Stimulated activated CD4-positive, alpha-beta T cell treated with anti-CD3 and anti-CD28 coated beads, Interleukin-4, amount 100 ng/mL, for 4 hours (primary cell): Measurements from ENCODE around the gene TYW1.
"Not testable (repeated sequence)": the region's sequence is repeated elsewhere in the genome, so short reads cannot be mapped to it uniquely, and the experiment has no call there.

Source experiments
- DNase-seq, 2 experiments: peaks; one replicate each; pipeline ENCODE4 v3.0.0-alpha.2; 2020

Gene TYW1

DNA sequence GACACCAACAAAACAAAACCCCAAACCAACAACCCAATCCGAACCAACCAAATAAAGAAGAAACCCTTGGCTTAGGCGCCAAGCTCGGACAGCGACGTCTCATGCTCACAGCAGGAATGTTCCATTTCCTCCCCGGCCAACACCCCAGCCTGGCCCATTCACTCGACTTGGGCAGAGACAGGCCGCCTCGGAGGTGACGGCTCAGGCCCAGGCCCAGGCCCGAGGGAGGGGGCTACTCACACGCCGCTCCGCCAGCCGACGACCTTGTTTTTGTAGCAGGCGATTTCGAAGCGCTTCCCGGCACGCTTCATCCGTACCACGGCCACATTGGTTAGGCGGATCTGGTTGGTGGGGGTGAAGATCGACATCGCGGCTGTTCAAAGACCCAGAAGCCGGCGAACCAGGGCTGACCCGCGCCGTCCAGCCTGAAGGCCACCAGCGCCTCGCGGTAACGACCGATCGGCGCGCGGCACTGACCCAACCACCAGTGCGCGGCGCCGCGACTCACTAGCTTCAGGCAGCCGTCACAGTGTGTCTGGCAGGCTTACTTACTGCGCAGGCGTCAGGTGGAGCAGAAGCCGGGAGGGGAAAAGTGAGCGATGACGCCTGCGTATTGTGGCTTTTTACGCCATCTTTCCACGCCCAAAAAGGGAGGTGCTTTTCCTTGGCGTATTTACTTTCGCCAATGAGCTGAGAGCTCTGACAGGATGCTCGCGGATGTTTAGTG lies 1.4 kb upstream of the TYW1 start, which contains the start of gene SBDS:
SBDS (minus strand) TSS at position 537 of the 727 bp plus-strand sequence; CDS start at position 368, 169 bp downstream.
- DNase-seq, result peak; percentile 79 to 95

- not testable (repeated sequence) for DNase-seq
Observed at GRCh38 chr7:67000601-67001258, 4.1 kb downstream of the TYW1 start.

GRCh38 chr7:67004145-67004544 lies 7.5 kb downstream of the TYW1 start:
- DNase-seq, result not testable (repeated sequence)

- no peak for DNase-seq
Observed at GRCh38 chr7:67006965-67007364, 10.3 kb downstream of the TYW1 start.

- DNase-seq, result no peak
Observed at GRCh38 chr7:67008260-67008659, 11.6 kb downstream of the TYW1 start.

DNA sequence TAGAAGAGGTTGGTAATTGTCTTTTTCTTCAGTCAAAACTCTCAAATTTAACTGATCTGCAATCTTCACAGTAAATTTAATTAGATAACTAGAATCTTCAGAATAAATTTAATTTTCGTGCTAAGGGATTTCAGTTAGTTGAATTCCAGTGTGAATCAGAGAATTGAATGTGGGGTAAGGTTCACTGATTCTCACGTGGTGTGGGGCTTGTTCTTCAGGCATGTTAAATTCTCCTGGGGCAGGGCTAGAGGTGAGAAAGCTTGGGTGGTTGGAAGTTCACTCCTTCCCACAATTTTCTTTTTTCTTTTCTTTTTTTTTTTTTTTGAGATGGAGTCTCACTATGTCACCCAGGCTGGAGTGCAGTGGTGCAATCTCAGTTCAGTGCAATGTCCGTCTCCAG lies 13.0 kb downstream of the TYW1 start:
- DNase-seq, result not testable (repeated sequence)

GRCh38 chr7:67014076-67014622 lies 17.5 kb downstream of the TYW1 start:
- not testable (repeated sequence) for DNase-seq

- DNase-seq, result not testable (repeated sequence)
Observed at GRCh38 chr7:67017971-67018370, 21.3 kb downstream of the TYW1 start.

DNA sequence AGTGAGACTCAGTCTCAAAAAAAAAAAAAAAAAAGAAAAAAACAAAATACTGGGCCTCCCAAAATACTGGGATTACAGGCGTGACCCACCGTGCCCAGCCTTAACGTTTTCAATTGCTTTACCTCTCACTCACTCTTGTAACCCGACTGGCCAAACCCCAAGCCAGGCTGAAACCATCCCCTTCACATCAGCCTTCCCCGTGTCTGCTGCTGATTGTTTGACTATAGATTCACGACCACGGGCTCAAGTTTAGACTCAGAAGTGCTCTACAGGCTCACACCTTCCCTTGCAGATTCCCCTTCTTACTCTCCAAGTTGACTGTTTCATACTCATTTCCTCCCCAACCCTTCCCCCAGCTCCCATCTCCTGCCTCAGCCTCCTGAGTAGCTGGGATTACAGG lies 22.3 kb downstream of the TYW1 start:
- DNase-seq, result no peak

DNA sequence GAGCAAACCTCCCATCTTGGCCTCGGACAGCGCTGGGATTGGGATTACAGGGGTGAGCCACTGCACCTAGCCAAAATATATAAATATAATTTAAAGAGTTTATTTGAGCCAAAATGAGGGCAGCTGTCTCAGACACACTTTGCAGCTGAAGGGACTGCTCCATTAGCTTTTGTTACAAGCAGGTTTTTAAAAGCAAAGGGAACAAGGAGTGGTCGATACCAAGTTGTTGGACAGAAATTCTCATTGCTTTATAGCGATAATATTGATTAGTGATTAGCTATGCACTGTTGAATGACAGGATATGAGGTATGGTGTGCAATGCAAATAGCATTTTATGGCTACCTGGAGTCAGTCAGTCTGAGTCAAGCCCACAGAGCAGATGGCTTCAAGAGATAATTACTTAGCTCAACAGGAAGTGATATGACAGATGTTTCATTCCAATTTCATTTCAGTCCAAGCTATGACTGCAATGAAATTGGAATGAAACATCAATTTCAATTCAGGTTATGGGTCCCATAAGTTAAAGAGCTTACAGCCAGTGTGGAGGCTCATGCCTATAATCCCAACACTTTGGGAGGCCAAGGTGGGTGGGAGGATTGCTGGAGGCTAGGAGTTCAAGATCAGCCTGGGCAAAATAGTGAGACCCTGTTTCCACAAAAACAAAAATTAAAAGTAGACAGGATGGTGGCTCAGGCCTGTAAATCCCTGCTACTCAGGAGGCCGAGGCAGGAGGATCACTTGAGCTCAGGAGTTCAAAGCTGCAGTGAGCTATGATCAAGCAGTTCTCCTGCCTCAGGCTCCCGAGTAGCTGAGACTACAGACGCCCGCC lies 23.1 kb downstream of the TYW1 start:
- no peak for DNase-seq

DNA sequence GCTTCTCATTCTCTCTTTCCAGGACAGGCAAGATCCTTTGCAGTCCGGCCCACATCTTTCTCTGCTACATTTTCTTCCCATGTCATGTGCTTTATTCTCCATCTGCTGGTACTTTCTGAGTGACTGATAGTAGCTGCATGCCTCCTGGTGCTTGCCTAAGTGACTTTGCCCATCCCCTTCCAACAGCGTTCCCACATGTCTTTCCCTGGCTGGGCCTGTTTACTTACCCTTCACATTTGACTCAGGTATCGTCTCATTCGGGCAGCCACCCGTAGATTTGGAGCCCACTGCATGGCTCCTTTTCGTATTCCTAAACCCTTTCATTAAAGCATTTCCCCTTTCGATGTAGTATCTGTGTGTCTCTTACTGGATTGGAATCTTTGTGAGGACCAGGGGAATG lies 24.6 kb downstream of the TYW1 start:
- no peak for DNase-seq

DNA sequence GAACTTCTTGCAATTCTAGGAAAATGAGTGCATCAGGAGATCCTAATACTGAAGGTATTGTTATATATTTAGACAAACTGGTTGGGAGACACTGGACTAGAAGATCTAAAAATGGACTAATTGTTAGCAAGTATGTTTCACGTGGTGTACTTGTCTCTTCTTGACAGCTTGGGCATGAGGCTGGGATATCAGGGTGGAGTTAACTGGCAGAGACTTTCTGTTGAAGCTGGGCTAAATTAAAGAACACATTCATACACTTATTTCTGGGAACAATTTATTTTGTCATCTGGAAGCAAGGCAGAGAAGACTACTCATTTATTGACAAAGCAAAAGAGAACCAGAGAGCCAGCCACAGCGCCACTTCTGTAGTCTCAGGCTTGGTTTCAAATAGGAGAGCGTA lies 25.9 kb downstream of the TYW1 start:
- DNase-seq, result no peak

DNA sequence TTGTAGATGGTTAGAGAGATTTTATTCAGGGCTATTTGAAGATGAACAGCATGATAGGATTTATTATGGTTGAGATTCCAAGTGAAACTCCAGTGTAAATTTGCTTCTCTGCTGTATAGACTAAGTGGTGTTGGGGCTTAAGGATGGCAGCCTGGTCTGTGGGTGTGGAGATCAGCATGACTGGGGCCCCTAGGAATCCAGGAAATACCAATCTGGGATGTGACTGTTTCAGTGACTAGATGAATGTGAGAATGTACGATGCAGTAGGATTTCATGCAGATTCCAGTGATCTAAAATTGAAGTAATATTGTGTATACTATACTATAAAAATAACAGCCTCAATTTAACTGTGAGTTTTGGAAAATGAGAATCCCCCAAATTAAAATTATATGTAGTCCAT lies 28.8 kb downstream of the TYW1 start:
- not testable (repeated sequence) for DNase-seq

GRCh38 chr7:67031685-67032084 lies 35.1 kb downstream of the TYW1 start:
- not testable (repeated sequence) for DNase-seq

GRCh38 chr7:67033251-67033650 lies 36.6 kb downstream of the TYW1 start:
- no peak for DNase-seq

DNA sequence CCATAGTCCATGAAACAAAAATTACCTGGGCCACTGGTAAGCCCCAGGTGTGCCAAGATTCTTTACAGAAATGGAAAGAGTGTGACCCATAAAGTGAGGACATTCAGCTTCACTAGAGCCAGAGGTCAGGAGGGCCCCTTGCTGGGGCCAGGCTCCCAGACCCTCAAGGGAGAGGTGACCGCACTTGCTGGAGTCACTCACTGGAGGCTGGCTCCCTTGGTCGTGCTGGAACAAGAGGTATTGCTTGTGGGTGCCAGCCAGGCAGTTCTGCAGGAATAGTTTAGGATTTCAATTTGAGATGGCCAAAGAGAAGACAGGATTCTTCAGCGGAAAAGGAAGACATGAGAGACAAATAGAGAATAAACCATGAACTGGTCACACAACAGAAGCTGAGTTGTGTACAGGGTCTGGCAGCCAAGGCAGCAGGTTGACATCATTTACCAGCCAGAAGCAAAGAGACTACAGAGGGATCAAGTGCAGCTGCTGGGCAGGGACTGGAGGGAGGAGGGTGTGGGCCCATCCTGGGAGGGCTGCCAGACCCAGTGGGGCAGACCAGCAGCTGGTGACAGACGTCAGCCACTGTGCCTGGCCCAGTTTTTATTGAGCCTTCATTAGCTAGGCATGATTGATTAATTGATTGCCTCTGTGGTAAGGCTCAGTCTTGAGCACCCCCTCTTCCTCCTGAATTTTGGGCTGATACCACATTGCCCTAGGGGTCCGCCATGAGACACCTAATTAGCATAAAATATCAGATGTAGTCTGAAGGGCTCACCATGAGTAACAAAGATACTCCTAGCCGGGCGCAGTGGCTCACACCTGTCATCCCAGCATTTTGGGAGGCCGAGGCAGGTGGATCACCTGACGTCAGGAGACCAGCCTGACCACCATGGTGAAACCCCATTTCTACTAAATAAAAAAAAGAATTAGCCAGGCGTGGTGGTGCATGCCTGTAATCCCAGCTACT lies 40.1 kb downstream of the TYW1 start:
- not testable (repeated sequence) for DNase-seq

DNA sequence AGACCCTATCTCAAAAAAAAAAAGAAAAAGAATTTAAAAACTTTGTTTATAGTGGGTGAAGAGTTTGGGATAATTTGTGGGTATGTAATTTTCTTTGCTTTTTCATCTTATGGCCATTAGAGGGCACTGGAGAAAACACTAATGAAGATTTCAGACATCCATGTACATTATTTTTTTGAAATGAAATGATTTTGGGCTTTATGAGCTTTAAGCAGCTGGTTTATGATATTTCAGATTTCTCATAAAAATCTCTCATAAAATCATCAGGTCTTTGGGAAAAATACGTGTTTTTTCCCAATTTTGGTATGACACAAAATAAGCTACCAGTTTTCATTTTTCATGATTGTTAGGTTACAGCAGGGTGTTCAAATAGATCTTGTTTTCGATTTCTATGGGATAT lies 44.2 kb downstream of the TYW1 start:
- not testable (repeated sequence) for DNase-seq

DNA sequence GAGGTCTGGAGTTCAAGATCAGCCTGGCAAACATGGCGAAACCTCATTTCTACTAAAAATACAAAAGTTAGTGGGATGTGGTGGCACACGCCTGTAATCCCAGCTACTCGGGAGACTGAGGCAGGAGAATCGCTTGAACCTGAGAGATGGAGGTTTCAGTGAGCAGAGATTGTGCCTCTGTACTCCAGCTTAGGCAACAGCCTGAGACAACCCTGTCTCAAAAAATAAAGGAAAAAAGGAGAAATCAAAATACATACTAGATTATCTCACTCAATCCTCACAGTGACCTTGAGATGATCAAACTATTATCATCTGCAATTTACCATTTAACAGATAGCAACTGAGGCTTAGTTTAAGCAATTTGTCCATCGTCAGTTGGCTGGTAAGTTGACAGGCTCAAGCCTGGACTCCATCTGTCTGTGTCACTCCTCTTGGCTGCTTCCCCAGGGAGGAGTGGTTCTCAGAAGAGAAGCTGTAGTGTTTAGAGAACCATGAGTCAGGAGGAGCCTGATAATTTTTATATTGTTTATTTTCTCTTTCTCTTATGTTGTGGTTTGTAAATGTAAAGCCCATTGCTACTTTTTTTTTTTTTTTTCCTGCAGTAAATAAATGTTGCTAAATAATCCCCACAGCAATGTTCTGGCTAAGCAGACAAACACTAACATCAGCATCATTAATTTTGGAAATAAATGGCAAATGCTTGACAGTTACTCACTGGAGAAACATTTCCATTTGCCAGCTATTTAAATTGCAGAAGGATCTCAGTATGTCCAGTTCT lies 46.3 kb downstream of the TYW1 start:
- not testable (repeated sequence) for DNase-seq

DNA sequence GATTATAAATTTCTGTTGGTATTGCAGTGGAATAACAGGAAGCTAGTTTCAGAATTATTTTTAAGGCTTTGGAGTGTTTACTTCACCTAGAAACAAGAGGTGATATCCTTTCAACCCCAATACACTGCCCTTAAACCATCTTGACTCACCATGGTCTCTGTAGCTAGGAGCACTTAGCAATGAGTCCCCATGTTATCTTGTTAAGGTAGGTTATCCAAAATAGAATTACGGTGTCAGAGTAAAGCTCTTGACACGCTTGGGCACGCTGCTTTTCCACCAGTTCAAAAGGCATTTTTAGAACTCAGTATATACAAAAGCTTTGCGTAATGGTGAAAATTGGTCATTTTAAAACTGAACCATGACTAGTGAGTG lies 46.9 kb downstream of the TYW1 start:
- not testable (repeated sequence) for DNase-seq

- DNase-seq, result no peak
Observed at GRCh38 chr7:67045496-67045995, 48.9 kb downstream of the TYW1 start.

DNA sequence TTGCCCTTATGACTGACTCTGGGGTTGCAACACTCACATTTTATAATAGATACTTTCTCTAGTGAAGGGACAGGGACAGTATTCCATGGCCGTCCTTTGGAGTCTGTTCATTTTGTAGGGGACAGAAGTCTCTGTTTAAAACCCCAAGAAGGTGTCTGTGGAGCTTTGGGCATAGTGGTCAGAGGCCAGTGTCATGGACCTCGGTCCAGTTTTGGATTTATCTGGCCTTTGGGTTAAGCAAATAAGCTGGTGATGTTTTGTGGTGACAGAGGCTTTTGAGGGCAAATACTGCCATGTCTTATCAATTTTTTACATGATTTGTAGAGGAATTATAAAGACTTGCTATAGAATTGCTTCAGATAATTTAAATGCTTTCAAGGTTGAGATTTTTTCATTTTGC lies 50.2 kb downstream of the TYW1 start:
- not testable (repeated sequence) for DNase-seq
